HEK293 (cell line): Measurements from ENCODE around the gene HARS1.

ENCODE experiments used
- KLF16 ChIP-seq: fragments of 450-650 bp; formaldehyde crosslinking; IDR thresholded peaks from 2 replicates; pipeline ENCODE4 v1.5.1; 2017; ENCODE audit warnings: missing biosample characterization, missing genetic modification characterization
- OSR2 ChIP-seq: fragments of 450-650 bp; formaldehyde crosslinking; IDR thresholded peaks from 2 replicates; pipeline ENCODE4 v1.5.1; 2016; ENCODE audit warnings: missing biosample characterization, missing genetic modification characterization
- SETDB1 ChIP-seq: IDR thresholded peaks from one replicate; pipeline ENCODE4 v1.6.1; 2017; ENCODE audit warnings: mild to moderate bottlenecking, low read length, moderate library complexity, mixed read lengths; ENCODE audit not compliant: insufficient read length
- TRIM28 ChIP-seq: IDR thresholded peaks from 2 replicates; pipeline ENCODE4 v1.6.1; 2011; ENCODE audit warnings: low read length, control low read depth, borderline replicate concordance
- ZNF16 ChIP-seq: fragments of 450-650 bp; formaldehyde crosslinking; IDR thresholded peaks from 2 replicates; pipeline ENCODE4 v1.5.1; 2016; ENCODE audit warnings: low read depth, missing biosample characterization, missing genetic modification characterization
- ZNF221 ChIP-seq: fragments of 450-650 bp; formaldehyde crosslinking; IDR thresholded peaks from 2 replicates; pipeline ENCODE4 v1.5.1; 2017; ENCODE audit warnings: missing biosample characterization, missing genetic modification characterization, borderline replicate concordance
- ZNF324 ChIP-seq: fragments of 450-650 bp; formaldehyde crosslinking; IDR thresholded peaks from 2 replicates; pipeline ENCODE4 v1.5.1; 2016; ENCODE audit warnings: missing biosample characterization, missing genetic modification characterization
- ZNF341 ChIP-seq: fragments of 450-650 bp; formaldehyde crosslinking; IDR thresholded peaks from 2 replicates; pipeline ENCODE4; 2016; ENCODE audit warnings: low read depth, missing biosample characterization, missing genetic modification characterization
- ZNF362 ChIP-seq: fragments of 450-650 bp; formaldehyde crosslinking; IDR thresholded peaks from 2 replicates; pipeline ENCODE4 v1.5.1; 2016; ENCODE audit warnings: missing biosample characterization, missing genetic modification characterization
- ZNF510 ChIP-seq: fragments of 450-650 bp; formaldehyde crosslinking; IDR thresholded peaks from 2 replicates; pipeline ENCODE4 v1.5.1; 2018; ENCODE audit warnings: mild to moderate bottlenecking, missing genetic modification characterization, missing biosample characterization; ENCODE audit not compliant: insufficient replicate concordance
- ZNF530 ChIP-seq: fragments of 450-650 bp; formaldehyde crosslinking; IDR thresholded peaks from 2 replicates; pipeline ENCODE4 v1.5.1; 2016; ENCODE audit warnings: low read depth, missing biosample characterization, missing genetic modification characterization
- ZNF549 ChIP-seq: fragments of 450-650 bp; IDR thresholded peaks from 2 replicates; pipeline ENCODE4 v1.5.1; 2018; ENCODE audit warnings: missing biosample characterization, missing genetic modification characterization, mild to moderate bottlenecking, inconsistent platforms, moderate library complexity
- ZNF555 ChIP-seq: fragments of 450-650 bp; formaldehyde crosslinking; conservative IDR thresholded peaks from 2 replicates; pipeline ENCODE4 v1.5.1; 2017; ENCODE audit warnings: missing biosample characterization, mild to moderate bottlenecking, missing genetic modification characterization, inconsistent platforms
- ZNF621 ChIP-seq: fragments of 450-650 bp; formaldehyde crosslinking; IDR thresholded peaks from 2 replicates; pipeline ENCODE4 v1.5.1; 2017; ENCODE audit warnings: missing biosample characterization, missing genetic modification characterization
- ZNF629 ChIP-seq: fragments of 450-650 bp; formaldehyde crosslinking; IDR thresholded peaks from 2 replicates; pipeline ENCODE4 v1.5.1; 2017; ENCODE audit warnings: missing biosample characterization, missing genetic modification characterization
- TF ChIP-seq, protein P1 (sequence below): fragments of 450-650 bp; formaldehyde crosslinking; IDR thresholded peaks from 2 replicates; pipeline ENCODE4 v1.5.1; 2016; ENCODE audit warnings: missing biosample characterization, missing genetic modification characterization, borderline replicate concordance
- TF ChIP-seq, protein P2 (sequence below): fragments of 450-650 bp; formaldehyde crosslinking; IDR thresholded peaks from 2 replicates; pipeline ENCODE4 v1.5.1; 2017; ENCODE audit warnings: missing biosample characterization, missing genetic modification characterization
- TF ChIP-seq, protein P3 (sequence below): sonication (generic); formaldehyde crosslinking; IDR thresholded peaks from 2 replicates; pipeline ENCODE4 v1.8.1; 2022; ENCODE audit warnings: mild to moderate bottlenecking, moderate library complexity, missing genetic modification reagents
- TF ChIP-seq, protein P4 (sequence below): fragments of 450-650 bp; formaldehyde crosslinking; IDR thresholded peaks from 2 replicates; pipeline ENCODE4 v1.5.1; 2016; ENCODE audit warnings: missing biosample characterization, missing genetic modification characterization
- TF ChIP-seq, protein P5 (sequence below): fragments of 450-650 bp; formaldehyde crosslinking; IDR thresholded peaks from 2 replicates; pipeline ENCODE4 v1.5.1; 2016; ENCODE audit warnings: missing biosample characterization, missing genetic modification characterization
- TF ChIP-seq, protein P6 (sequence below): fragments of 450-650 bp; formaldehyde crosslinking; IDR thresholded peaks from 2 replicates; pipeline ENCODE4 v1.5.1; 2016; ENCODE audit warnings: missing biosample characterization, missing genetic modification characterization
- TF ChIP-seq, protein P7 (sequence below): fragments of 450-650 bp; formaldehyde crosslinking; IDR thresholded peaks from 2 replicates; pipeline ENCODE4 v1.5.1; 2016; ENCODE audit warnings: missing biosample characterization, missing genetic modification characterization, low read depth

Gene HARS1

GRCh38 chr5:140725799-140726471, 34.8 kb upstream of the HARS1 start (continued):
- TF ChIP-seq, protein P1, sequence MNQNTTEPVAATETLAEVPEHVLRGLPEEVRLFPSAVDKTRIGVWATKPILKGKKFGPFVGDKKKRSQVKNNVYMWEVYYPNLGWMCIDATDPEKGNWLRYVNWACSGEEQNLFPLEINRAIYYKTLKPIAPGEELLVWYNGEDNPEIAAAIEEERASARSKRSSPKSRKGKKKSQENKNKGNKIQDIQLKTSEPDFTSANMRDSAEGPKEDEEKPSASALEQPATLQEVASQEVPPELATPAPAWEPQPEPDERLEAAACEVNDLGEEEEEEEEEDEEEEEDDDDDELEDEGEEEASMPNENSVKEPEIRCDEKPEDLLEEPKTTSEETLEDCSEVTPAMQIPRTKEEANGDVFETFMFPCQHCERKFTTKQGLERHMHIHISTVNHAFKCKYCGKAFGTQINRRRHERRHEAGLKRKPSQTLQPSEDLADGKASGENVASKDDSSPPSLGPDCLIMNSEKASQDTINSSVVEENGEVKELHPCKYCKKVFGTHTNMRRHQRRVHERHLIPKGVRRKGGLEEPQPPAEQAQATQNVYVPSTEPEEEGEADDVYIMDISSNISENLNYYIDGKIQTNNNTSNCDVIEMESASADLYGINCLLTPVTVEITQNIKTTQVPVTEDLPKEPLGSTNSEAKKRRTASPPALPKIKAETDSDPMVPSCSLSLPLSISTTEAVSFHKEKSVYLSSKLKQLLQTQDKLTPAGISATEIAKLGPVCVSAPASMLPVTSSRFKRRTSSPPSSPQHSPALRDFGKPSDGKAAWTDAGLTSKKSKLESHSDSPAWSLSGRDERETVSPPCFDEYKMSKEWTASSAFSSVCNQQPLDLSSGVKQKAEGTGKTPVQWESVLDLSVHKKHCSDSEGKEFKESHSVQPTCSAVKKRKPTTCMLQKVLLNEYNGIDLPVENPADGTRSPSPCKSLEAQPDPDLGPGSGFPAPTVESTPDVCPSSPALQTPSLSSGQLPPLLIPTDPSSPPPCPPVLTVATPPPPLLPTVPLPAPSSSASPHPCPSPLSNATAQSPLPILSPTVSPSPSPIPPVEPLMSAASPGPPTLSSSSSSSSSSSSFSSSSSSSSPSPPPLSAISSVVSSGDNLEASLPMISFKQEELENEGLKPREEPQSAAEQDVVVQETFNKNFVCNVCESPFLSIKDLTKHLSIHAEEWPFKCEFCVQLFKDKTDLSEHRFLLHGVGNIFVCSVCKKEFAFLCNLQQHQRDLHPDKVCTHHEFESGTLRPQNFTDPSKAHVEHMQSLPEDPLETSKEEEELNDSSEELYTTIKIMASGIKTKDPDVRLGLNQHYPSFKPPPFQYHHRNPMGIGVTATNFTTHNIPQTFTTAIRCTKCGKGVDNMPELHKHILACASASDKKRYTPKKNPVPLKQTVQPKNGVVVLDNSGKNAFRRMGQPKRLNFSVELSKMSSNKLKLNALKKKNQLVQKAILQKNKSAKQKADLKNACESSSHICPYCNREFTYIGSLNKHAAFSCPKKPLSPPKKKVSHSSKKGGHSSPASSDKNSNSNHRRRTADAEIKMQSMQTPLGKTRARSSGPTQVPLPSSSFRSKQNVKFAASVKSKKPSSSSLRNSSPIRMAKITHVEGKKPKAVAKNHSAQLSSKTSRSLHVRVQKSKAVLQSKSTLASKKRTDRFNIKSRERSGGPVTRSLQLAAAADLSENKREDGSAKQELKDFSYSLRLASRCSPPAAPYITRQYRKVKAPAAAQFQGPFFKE (tag by site-specific recombination), result no peak
- TF ChIP-seq, protein P2, sequence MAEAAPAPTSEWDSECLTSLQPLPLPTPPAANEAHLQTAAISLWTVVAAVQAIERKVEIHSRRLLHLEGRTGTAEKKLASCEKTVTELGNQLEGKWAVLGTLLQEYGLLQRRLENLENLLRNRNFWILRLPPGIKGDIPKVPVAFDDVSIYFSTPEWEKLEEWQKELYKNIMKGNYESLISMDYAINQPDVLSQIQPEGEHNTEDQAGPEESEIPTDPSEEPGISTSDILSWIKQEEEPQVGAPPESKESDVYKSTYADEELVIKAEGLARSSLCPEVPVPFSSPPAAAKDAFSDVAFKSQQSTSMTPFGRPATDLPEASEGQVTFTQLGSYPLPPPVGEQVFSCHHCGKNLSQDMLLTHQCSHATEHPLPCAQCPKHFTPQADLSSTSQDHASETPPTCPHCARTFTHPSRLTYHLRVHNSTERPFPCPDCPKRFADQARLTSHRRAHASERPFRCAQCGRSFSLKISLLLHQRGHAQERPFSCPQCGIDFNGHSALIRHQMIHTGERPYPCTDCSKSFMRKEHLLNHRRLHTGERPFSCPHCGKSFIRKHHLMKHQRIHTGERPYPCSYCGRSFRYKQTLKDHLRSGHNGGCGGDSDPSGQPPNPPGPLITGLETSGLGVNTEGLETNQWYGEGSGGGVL (tag by site-specific recombination), result no peak
- TF ChIP-seq ZNF621 (tag by site-specific recombination), result no peak
- TF ChIP-seq, protein P3, sequence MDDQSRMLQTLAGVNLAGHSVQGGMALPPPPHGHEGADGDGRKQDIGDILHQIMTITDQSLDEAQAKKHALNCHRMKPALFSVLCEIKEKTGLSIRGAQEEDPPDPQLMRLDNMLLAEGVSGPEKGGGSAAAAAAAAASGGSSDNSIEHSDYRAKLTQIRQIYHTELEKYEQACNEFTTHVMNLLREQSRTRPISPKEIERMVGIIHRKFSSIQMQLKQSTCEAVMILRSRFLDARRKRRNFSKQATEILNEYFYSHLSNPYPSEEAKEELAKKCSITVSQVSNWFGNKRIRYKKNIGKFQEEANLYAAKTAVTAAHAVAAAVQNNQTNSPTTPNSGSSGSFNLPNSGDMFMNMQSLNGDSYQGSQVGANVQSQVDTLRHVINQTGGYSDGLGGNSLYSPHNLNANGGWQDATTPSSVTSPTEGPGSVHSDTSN, result no peak
- no peak for TF ChIP-seq ZNF530 (tag by site-specific recombination)
- no peak for TF ChIP-seq ZNF16
- peak; percentile 85 for TF ChIP-seq TRIM28
- peak; percentile 69 for TF ChIP-seq ZNF341 (tag by site-specific recombination)
- TF ChIP-seq, protein P4, sequence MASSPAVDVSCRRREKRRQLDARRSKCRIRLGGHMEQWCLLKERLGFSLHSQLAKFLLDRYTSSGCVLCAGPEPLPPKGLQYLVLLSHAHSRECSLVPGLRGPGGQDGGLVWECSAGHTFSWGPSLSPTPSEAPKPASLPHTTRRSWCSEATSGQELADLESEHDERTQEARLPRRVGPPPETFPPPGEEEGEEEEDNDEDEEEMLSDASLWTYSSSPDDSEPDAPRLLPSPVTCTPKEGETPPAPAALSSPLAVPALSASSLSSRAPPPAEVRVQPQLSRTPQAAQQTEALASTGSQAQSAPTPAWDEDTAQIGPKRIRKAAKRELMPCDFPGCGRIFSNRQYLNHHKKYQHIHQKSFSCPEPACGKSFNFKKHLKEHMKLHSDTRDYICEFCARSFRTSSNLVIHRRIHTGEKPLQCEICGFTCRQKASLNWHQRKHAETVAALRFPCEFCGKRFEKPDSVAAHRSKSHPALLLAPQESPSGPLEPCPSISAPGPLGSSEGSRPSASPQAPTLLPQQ, result peak; percentile 85
- TF ChIP-seq, protein P5, sequence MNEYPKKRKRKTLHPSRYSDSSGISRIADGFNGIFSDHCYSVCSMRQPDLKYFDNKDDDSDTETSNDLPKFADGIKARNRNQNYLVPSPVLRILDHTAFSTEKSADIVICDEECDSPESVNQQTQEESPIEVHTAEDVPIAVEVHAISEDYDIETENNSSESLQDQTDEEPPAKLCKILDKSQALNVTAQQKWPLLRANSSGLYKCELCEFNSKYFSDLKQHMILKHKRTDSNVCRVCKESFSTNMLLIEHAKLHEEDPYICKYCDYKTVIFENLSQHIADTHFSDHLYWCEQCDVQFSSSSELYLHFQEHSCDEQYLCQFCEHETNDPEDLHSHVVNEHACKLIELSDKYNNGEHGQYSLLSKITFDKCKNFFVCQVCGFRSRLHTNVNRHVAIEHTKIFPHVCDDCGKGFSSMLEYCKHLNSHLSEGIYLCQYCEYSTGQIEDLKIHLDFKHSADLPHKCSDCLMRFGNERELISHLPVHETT (tag by site-specific recombination), result peak; percentile 90
- TF ChIP-seq, protein P6, sequence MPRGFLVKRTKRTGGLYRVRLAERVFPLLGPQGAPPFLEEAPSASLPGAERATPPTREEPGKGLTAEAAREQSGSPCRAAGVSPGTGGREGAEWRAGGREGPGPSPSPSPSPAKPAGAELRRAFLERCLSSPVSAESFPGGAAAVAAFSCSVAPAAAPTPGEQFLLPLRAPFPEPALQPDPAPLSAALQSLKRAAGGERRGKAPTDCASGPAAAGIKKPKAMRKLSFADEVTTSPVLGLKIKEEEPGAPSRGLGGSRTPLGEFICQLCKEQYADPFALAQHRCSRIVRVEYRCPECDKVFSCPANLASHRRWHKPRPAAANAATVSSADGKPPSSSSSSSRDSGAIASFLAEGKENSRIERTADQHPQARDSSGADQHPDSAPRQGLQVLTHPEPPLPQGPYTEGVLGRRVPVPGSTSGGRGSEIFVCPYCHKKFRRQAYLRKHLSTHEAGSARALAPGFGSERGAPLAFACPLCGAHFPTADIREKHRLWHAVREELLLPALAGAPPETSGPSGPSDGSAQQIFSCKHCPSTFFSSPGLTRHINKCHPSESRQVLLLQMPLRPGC, result peak; percentile 73
- no peak for TF ChIP-seq SETDB1
- peak; percentile 96 for TF ChIP-seq ZNF324 (tag by site-specific recombination)
- no peak for TF ChIP-seq ZNF549 (tag by site-specific recombination)
- TF ChIP-seq ZNF362 (tag by site-specific recombination), result no peak
- TF ChIP-seq ZNF510 (tag by site-specific recombination), result peak; percentile 47
- no peak for TF ChIP-seq ZNF555 (tag by site-specific recombination)
- peak; percentile 84 for TF ChIP-seq KLF16
- TF ChIP-seq ZNF221 (tag by site-specific recombination), result 0 out of 2 replicates have a peak, but pooled peaks have one; percentile 39
- TF ChIP-seq OSR2 (tag by site-specific recombination), result no peak
- peak; percentile 95 for TF ChIP-seq ZNF629
- TF ChIP-seq, protein P7, sequence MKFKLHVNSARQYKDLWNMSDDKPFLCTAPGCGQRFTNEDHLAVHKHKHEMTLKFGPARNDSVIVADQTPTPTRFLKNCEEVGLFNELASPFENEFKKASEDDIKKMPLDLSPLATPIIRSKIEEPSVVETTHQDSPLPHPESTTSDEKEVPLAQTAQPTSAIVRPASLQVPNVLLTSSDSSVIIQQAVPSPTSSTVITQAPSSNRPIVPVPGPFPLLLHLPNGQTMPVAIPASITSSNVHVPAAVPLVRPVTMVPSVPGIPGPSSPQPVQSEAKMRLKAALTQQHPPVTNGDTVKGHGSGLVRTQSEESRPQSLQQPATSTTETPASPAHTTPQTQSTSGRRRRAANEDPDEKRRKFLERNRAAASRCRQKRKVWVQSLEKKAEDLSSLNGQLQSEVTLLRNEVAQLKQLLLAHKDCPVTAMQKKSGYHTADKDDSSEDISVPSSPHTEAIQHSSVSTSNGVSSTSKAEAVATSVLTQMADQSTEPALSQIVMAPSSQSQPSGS, result peak; percentile 71
